ENCODE data around the gene MAPKAP1. TPM values are rescaled to one million over a fixed set of nuclear protein-coding genes. Genes with fewer than 3 reads are reported as not detected.

Gene MAPKAP1
- total RNA-seq, 4 donors from 2014 or later: 54.1 to 195 (median 61.9) TPM

GRCh38 chr9:125470189-125470588 lies 236.8 kb downstream of the MAPKAP1 start:
- no peak for DNase-seq
- TF ChIP-seq CTCF (IDR thresholded peaks at IDR 0.05) (no peak), POLR2A (IDR thresholded peaks at IDR 0.05) (no peak)
- H3K27me3 ChIP-seq: no peaks in the 10 kb centered on the region
- H3K9me3 ChIP-seq: no peaks in the 10 kb centered on the region
- H3K36me3 ChIP-seq: no peaks in the 10 kb centered on the region
- H3K4me1 ChIP-seq: peaks cover 0 to 10% of the 10 kb centered on the region in 2 donors
- H3K4me3 ChIP-seq: no peak overlapping the region
- H3K27ac ChIP-seq: no peak overlapping the region
- intact Hi-C loops (cut with DNase I; ENCODE audit: low total_unique reads): no loop called here

GRCh38 chr9:125468646-125469045 lies 238.4 kb downstream of the MAPKAP1 start:
- H3K36me3 ChIP-seq: no peaks in the 10 kb centered on the region
- no peak for DNase-seq
- H3K9me3 ChIP-seq: no peaks in the 10 kb centered on the region
- TF ChIP-seq POLR2A (IDR thresholded peaks at IDR 0.05): no peak
- no peak for TF ChIP-seq CTCF (IDR thresholded peaks at IDR 0.05)
- H3K27ac ChIP-seq: no peak overlapping the region
- peaks cover 0 to 10% of the 10 kb centered on the region in 2 donors for H3K4me1 ChIP-seq
- H3K4me3 ChIP-seq: no peak overlapping the region
- intact Hi-C loops (cut with DNase I; ENCODE audit: low total_unique reads): no loop called here
- H3K27me3 ChIP-seq: no peaks in the 10 kb centered on the region

GRCh38 chr9:125467116-125467740 lies 239.8 kb downstream of the MAPKAP1 start:
- TF ChIP-seq POLR2A (IDR thresholded peaks at IDR 0.05) (no peak), CTCF (IDR thresholded peaks at IDR 0.05) (no peak)
- no peaks in the 10 kb centered on the region for H3K36me3 ChIP-seq
- H3K27ac ChIP-seq: no peak overlapping the region
- H3K27me3 ChIP-seq: no peaks in the 10 kb centered on the region
- no peak for DNase-seq
- no peaks in the 10 kb centered on the region for H3K9me3 ChIP-seq
- peaks cover 0 to 10% of the 10 kb centered on the region in 2 donors for H3K4me1 ChIP-seq
- intact Hi-C loops (cut with DNase I; ENCODE audit: low total_unique reads): no loop called here
- H3K4me3 ChIP-seq: no peak overlapping the region

- no peaks in the 10 kb centered on the region for H3K36me3 ChIP-seq
- TF ChIP-seq POLR2A (IDR thresholded peaks at IDR 0.05) (no peak), CTCF (IDR thresholded peaks at IDR 0.05) (no peak)
- no peak overlapping the region for H3K27ac ChIP-seq
- intact Hi-C loops (cut with DNase I; ENCODE audit: low total_unique reads): no loop called here
- H3K4me1 ChIP-seq: peaks cover 0 to 8% of the 10 kb centered on the region in 2 donors
- DNase-seq: no peak
- H3K4me3 ChIP-seq: no peak overlapping the region
- H3K9me3 ChIP-seq: no peaks in the 10 kb centered on the region
- H3K27me3 ChIP-seq: no peaks in the 10 kb centered on the region
Measured at GRCh38 chr9:125466411-125466810, 240.6 kb downstream of the MAPKAP1 start.

GRCh38 chr9:125464591-125465385 lies 242.2 kb downstream of the MAPKAP1 start:
- no peak for TF ChIP-seq POLR2A (IDR thresholded peaks at IDR 0.05)
- TF ChIP-seq CTCF (IDR thresholded peaks at IDR 0.05): no peak
- H3K4me3 ChIP-seq: no peak overlapping the region
- no peaks in the 10 kb centered on the region for H3K27me3 ChIP-seq
- no peak overlapping the region for H3K27ac ChIP-seq
- DNase-seq: no peak
- peaks cover 0 to 10% of the 10 kb centered on the region in 2 donors for H3K4me1 ChIP-seq
- H3K9me3 ChIP-seq: no peaks in the 10 kb centered on the region
- intact Hi-C loops (cut with DNase I; ENCODE audit: low total_unique reads): no loop called here
- H3K36me3 ChIP-seq: no peaks in the 10 kb centered on the region
